A549 (cell line): Measurements from ENCODE around the gene SGTB.

Experiments
- CBX2 ChIP-seq: fragments of 200-600 bp; sonication (generic); IDR thresholded peaks from 2 replicates; pipeline ENCODE4 v1.6.1; 2016; ENCODE audit warnings: low read depth, mild to moderate bottlenecking, borderline replicate concordance
- CBX8 ChIP-seq: fragments of 200-600 bp; sonication (generic); IDR thresholded peaks from 2 replicates; pipeline ENCODE4 v1.6.1; 2016
- CEBPB ChIP-seq, 2 experiments: fragments of >200 bp in 1 of 2; sonication (Bioruptor Twin) in 1 of 2; formaldehyde crosslinking in 1 of 2; IDR thresholded peaks; 2 replicates each; pipeline ENCODE4 v1.6.1; 2012 to 2016
- CHD2 ChIP-seq: fragments of 150-350 bp; IDR thresholded peaks from 2 replicates; pipeline ENCODE4 v1.6.1; 2014; ENCODE audit warnings: low read length; ENCODE audit not compliant: partially characterized antibody
- CTCF ChIP-seq: fragments of >200 bp; sonication (Bioruptor Twin); formaldehyde crosslinking; IDR thresholded peaks from 3 replicates; pipeline ENCODE4 v1.5.1; 2016
- JUN ChIP-seq, 2 experiments: fragments of >200 bp; sonication (Bioruptor Twin); formaldehyde crosslinking; IDR thresholded peaks; 2 replicates in 1 of 2; 3 replicates in 1 of 2; pipeline ENCODE4 v1.6.1; 2016 to 2017
- MAX ChIP-seq: IDR thresholded peaks from 2 replicates; pipeline ENCODE4 v1.6.1; 2012
- MAZ ChIP-seq: fragments of 150-350 bp; IDR thresholded peaks from 2 replicates; pipeline ENCODE4 v1.6.1; 2014; ENCODE audit warnings: antibody characterized with exemption, low read depth, low read length, borderline replicate concordance
- POLR2A ChIP-seq: IDR thresholded peaks from 2 replicates; pipeline ENCODE4 v1.6.1; 2012; ENCODE audit warnings: mild to moderate bottlenecking, low read length
- RFX5 ChIP-seq: fragments of 450-650 bp; IDR thresholded peaks from 2 replicates; pipeline ENCODE4 v1.7.1; 2014; ENCODE audit warnings: antibody characterized with exemption, mild to moderate bottlenecking, moderate library complexity
- RNF2 ChIP-seq: fragments of 200-600 bp; sonication (generic); IDR thresholded peaks from 2 replicates; pipeline ENCODE4 v1.6.1; 2016; ENCODE audit warnings: low read depth, mild to moderate bottlenecking, antibody characterized with exemption, moderate library complexity, borderline replicate concordance
- SMC3 ChIP-seq: fragments of >200 bp; sonication (Bioruptor Twin); formaldehyde crosslinking; IDR thresholded peaks from 3 replicates; pipeline ENCODE4 v1.6.1; 2018; ENCODE audit warnings: inconsistent platforms

- TF ChIP-seq CTCF: no peak
- no peak for TF ChIP-seq CEBPB (IDR thresholded peaks at IDR 0.05)
- no peak for TF ChIP-seq CBX8
- TF ChIP-seq MAZ: no peak
- no peak for TF ChIP-seq MAX
- TF ChIP-seq JUN (IDR thresholded peaks at IDR 0.05): no peak
- TF ChIP-seq CBX2: no peak
- no peak for TF ChIP-seq POLR2A
- TF ChIP-seq RFX5: no peak
- no peak for TF ChIP-seq SMC3
- TF ChIP-seq RNF2: no peak
- TF ChIP-seq CHD2: no peak
Observed at GRCh38 chr5:65734921-65735320, 13.0 kb upstream of the SGTB start.
